SK-N-SH (cell line): ENCODE measurements around the gene CARD19. TPM values are rescaled to one million over a fixed set of nuclear protein-coding genes. Genes with fewer than 3 reads are reported as not detected.

Experiments used
- CTCF ChIA-PET: fragments of 300-600, 350-600 bp; formaldehyde crosslinking; extraction: SDS; loops from one replicate; lab custom pipeline; 2021; lab: Yijun Ruan, JAX
- POLR2A ChIA-PET: fragments of 350-600 bp; sonication (Branson Sonifier 250); formaldehyde crosslinking; extraction: SDS; loops from one replicate; lab custom pipeline; 2020; ENCODE audit warnings: antibody characterized with exemption, inconsistent platforms; lab: Yijun Ruan, JAX
- DNase-seq: peaks from one replicate; pipeline ENCODE4 v3.0.0; 2012
- H2AFZ ChIP-seq: fragments of 200-600 bp; sonication (generic); 2 replicates; pipeline ENCODE4 v1.8.1; 2016; ENCODE audit warnings: antibody characterized with exemption, mild to moderate bottlenecking, low read depth
- H3F3A ChIP-seq: fragments of 200-600 bp; sonication (generic); replicated peaks from 2 replicates; pipeline ENCODE3; 2016; ENCODE audit warnings: antibody characterized with exemption, mild to moderate bottlenecking; ENCODE audit not compliant: insufficient read depth
- H3K27ac ChIP-seq, 2 experiments: fragments of 200-500 bp in 1 of 2; fragments of 200-600 bp in 1 of 2; sonication (Bioruptor generic) in 1 of 2; sonication (generic), shearing (Covaris generic) in 1 of 2; 2 replicates each; pipeline versions ENCODE4 v1.5.1 to v1.6.1; 2014 to 2016; ENCODE audit warnings: low read depth in 2 of 2, inconsistent platforms in 1 of 2, low read length in 1 of 2, mild to moderate bottlenecking in 1 of 2, mixed read lengths in 1 of 2
- H3K27me3 ChIP-seq: fragments of 200-600 bp; sonication (generic), shearing (Covaris generic); 2 replicates; pipeline ENCODE4 v1.6.1; 2016; ENCODE audit warnings: mixed run types; ENCODE audit not compliant: insufficient read depth
- H3K36me3 ChIP-seq, 2 experiments: fragments of 200-500 bp in 1 of 2; fragments of 200-600 bp in 1 of 2; sonication (Bioruptor generic) in 1 of 2; sonication (generic) in 1 of 2; replicated peaks in 1 of 2; 2 replicates each; pipeline versions ENCODE3 to v1.5.1; 2014 to 2016; ENCODE audit warnings: low read length in 1 of 2, mild to moderate bottlenecking in 1 of 2; ENCODE audit not compliant: insufficient read depth in 2 of 2, control insufficient read depth in 1 of 2
- H3K4me1 ChIP-seq, 2 experiments: fragments of 200-500 bp in 1 of 2; fragments of 200-600 bp in 1 of 2; sonication (Bioruptor generic) in 1 of 2; sonication (generic), shearing (Covaris generic) in 1 of 2; 2 replicates each; pipeline versions ENCODE4 v1.5.1 to v1.6.1; 2014 to 2016; ENCODE audit warnings: low read depth in 1 of 2, low read length in 1 of 2, mixed run types in 1 of 2; ENCODE audit not compliant: insufficient read depth in 2 of 2, control insufficient read depth in 1 of 2
- H3K4me2 ChIP-seq: fragments of 200-600 bp; sonication (generic), shearing (Covaris generic); 2 replicates; pipeline ENCODE4 v1.6.1; 2017; ENCODE audit warnings: mixed run types
- H3K4me3 ChIP-seq, 2 experiments: fragments of 200-500 bp in 1 of 2; fragments of 200-600 bp in 1 of 2; sonication (Bioruptor generic) in 1 of 2; sonication (generic), shearing (Covaris generic) in 1 of 2; 2 replicates each; pipeline versions ENCODE4 v1.5.1 to v1.8.1; 2014 to 2016; ENCODE audit warnings: low read depth in 2 of 2, inconsistent platforms in 1 of 2, low read length in 1 of 2, mild to moderate bottlenecking in 1 of 2, mixed read lengths in 1 of 2, moderate library complexity in 1 of 2
- H3K79me2 ChIP-seq: fragments of 200-600 bp; sonication (generic); 2 replicates; pipeline ENCODE4 v1.8.1; 2017; ENCODE audit warnings: mild to moderate bottlenecking; ENCODE audit not compliant: insufficient read depth
- H3K9ac ChIP-seq: fragments of 200-600 bp; sonication (generic); 2 replicates; pipeline ENCODE4 v1.6.1; 2017; ENCODE audit warnings: mixed run types
- H3K9me2 ChIP-seq: fragments of 200-600 bp; sonication (generic); 2 replicates; pipeline ENCODE4 v1.6.1; 2017; ENCODE audit warnings: mixed run types
- H3K9me3 ChIP-seq: fragments of 200-600 bp; sonication (generic); 2 replicates; pipeline ENCODE4 v1.6.1; 2017; ENCODE audit warnings: mixed run types, mild to moderate bottlenecking, moderate library complexity
- H4K20me1 ChIP-seq: fragments of 200-600 bp; sonication (generic); 2 replicates; pipeline ENCODE4 v1.6.1; 2017; ENCODE audit warnings: mild to moderate bottlenecking, mixed run types; ENCODE audit not compliant: insufficient read depth
- FOXJ3 ChIP-seq: sonication (generic); formaldehyde crosslinking; IDR thresholded peaks from 2 replicates; pipeline ENCODE4 v1.5.1; 2020; ENCODE audit warnings: mild to moderate bottlenecking, missing genetic modification reagents
- MEF2A ChIP-seq: IDR thresholded peaks from 2 replicates; pipeline ENCODE4 v1.4.0; 2012; ENCODE audit warnings: low read depth, borderline replicate concordance
- RAD21 ChIP-seq: IDR thresholded peaks from 2 replicates; pipeline ENCODE4 v1.6.1; 2012; ENCODE audit warnings: mild to moderate bottlenecking, low read length
- SIN3A ChIP-seq: IDR thresholded peaks from 2 replicates; pipeline ENCODE4 v1.6.1; 2012; ENCODE audit warnings: low read depth, mild to moderate bottlenecking, low read length, moderate library complexity, borderline replicate concordance
- TEAD4 ChIP-seq: IDR thresholded peaks from 2 replicates; pipeline ENCODE4 v1.4.0; 2012; ENCODE audit warnings: mild to moderate bottlenecking, borderline replicate concordance; ENCODE audit not compliant: insufficient read depth
- ZBTB33 ChIP-seq: IDR thresholded peaks from 2 replicates; pipeline ENCODE4 v1.4.0; 2012; ENCODE audit warnings: low read depth, borderline replicate concordance
- whole genome bisulfite sequencing: methylation state at CpG from one replicate; pipeline ENCODE4 v1.1.6; 2017; ENCODE audit warnings: low lambda C conversion rate; 5-methylcytosine and 5-hydroxymethylcytosine counted together
- polyA plus RNA-seq, 3 experiments: library from polyadenylated mRNA; depleted of rRNA; stranded (reverse); fragments of >200 nt; gene quantifications; 2 replicates each; pipeline ENCODE4 v1.2.3, GENCODE V29; 2012

Gene CARD19
- polyA plus RNA-seq, 1 of the 3 experiments (the other 2 are of a cell fraction), result 165 TPM

GRCh38 chr9:93061791-93062763 lies 33.9 kb upstream of the CARD19 start:
- H3K36me3 ChIP-seq, result no peaks in the 10 kb centered on the region
- WGBS, result 77% methylated on average over 18 of the region's 19 CpGs
- H3K4me2 ChIP-seq, result no peak overlapping the region
- CTCF ChIA-PET, result no interaction called here
- H3K9me2 ChIP-seq, result no peaks in the 10 kb centered on the region
- no peak for TF ChIP-seq SIN3A
- no peaks in the 10 kb centered on the region for H4K20me1 ChIP-seq
- H3K79me2 ChIP-seq, result no peaks in the 10 kb centered on the region
- POLR2A ChIA-PET, result interaction anchor here (0.6 kb wide), 1 partner anchor 46 kb away, joined by 4 read pairs; no protein-coding TSS in a partner anchor
- no peaks in the 10 kb centered on the region for H3F3A ChIP-seq
- H2AFZ ChIP-seq, result no peak overlapping the region
- no peaks in the 10 kb centered on the region; a peak in 1 of 4 replicates for H3K4me1 ChIP-seq
- H3K9ac ChIP-seq, result no peak overlapping the region
- no peaks in the 10 kb centered on the region for H3K27me3 ChIP-seq
- H3K4me3 ChIP-seq, result no peak overlapping the region
- H3K27ac ChIP-seq, result no peak overlapping the region
- H3K9me3 ChIP-seq, result no peaks in the 10 kb centered on the region
- DNase-seq, result no peak

- TF ChIP-seq ZBTB33 (no peak), SIN3A (no peak), MEF2A (no peak), RAD21 (no peak), TEAD4 (no peak), FOXJ3 (CRISPR knock-in tag) (no peak)
- TF ChIP-seq, all 33 proteins: peak for 0
- no peaks in the 10 kb centered on the region for H3K36me3 ChIP-seq
- no peak overlapping the region for H3K27ac ChIP-seq
- H3K9me3 ChIP-seq, result no peaks in the 10 kb centered on the region
- CTCF ChIA-PET, result interaction anchor here (1.3 kb wide), 1 partner anchor 61 kb away, joined by 3 read pairs; no protein-coding TSS in a partner anchor
- WGBS, result 55% methylated on average over 6 of the region's 12 CpGs
- H3K4me3 ChIP-seq, result no peak overlapping the region
- H3K4me2 ChIP-seq, result no peak overlapping the region
- no peaks in the 10 kb centered on the region for H3K9me2 ChIP-seq
- no peak overlapping the region for H3K9ac ChIP-seq
- no peaks in the 10 kb centered on the region for H4K20me1 ChIP-seq
- DNase-seq, result no peak
- H3K79me2 ChIP-seq, result no peaks in the 10 kb centered on the region
- H3K4me1 ChIP-seq, result no peaks in the 10 kb centered on the region; a peak in 1 of 4 replicates
- POLR2A ChIA-PET, result interaction anchor here (1.1 kb wide), 1 partner anchor 31 kb away, joined by 4 read pairs; no protein-coding TSS in a partner anchor
- no peaks in the 10 kb centered on the region for H3F3A ChIP-seq
- no peak overlapping the region for H2AFZ ChIP-seq
- H3K27me3 ChIP-seq, result no peaks in the 10 kb centered on the region
These were observed 31.5 kb upstream of the CARD19 start for GRCh38 chr9:93064392-93065134.
